DOHH2 (cell line): ENCODE measurements around the gene TICAM1.
"Not testable (repeated sequence)": the region's sequence is repeated elsewhere in the genome, so short reads cannot be mapped to it uniquely, and the experiment has no call there.

Experiments used
- EZH2phosphoT487 ChIP-seq: fragments of 200-600 bp; sonication (generic); IDR thresholded peaks from 2 replicates; pipeline ENCODE4 v1.6.1; 2017; ENCODE audit warnings: borderline replicate concordance, mild to moderate bottlenecking, antibody characterized with exemption, low read length, moderate library complexity, mixed read lengths
- TF ChIP-seq, protein P1 (sequence below): fragments of 200-600 bp; sonication (generic); IDR thresholded peaks from one replicate; pipeline ENCODE4 v1.5.1; 2014; ENCODE audit warnings: antibody characterized with exemption, mild to moderate bottlenecking, low read depth, low read length; ENCODE audit not compliant: poor library complexity, severe bottlenecking

DNA sequence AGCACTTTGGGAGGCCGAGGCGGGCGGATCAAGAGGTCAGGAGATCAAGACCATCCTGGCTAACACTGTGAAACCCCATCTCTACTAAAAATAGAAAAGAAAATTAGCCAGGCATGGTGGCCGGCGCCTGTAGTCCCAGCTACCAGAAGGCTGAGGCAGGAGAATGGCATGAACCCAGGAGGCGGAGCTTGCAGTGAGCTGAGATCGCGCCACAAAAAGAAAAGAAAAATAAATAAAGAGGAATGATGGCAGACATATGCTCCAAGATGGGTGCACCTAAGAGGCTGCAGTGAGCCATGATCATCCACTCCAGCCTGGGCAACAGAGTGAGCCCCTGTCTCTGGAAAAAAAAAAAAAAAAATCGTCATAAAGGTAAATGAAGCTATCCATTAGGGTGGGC is 14.5 kb upstream of the TICAM1 start:
- TF ChIP-seq, protein P1, sequence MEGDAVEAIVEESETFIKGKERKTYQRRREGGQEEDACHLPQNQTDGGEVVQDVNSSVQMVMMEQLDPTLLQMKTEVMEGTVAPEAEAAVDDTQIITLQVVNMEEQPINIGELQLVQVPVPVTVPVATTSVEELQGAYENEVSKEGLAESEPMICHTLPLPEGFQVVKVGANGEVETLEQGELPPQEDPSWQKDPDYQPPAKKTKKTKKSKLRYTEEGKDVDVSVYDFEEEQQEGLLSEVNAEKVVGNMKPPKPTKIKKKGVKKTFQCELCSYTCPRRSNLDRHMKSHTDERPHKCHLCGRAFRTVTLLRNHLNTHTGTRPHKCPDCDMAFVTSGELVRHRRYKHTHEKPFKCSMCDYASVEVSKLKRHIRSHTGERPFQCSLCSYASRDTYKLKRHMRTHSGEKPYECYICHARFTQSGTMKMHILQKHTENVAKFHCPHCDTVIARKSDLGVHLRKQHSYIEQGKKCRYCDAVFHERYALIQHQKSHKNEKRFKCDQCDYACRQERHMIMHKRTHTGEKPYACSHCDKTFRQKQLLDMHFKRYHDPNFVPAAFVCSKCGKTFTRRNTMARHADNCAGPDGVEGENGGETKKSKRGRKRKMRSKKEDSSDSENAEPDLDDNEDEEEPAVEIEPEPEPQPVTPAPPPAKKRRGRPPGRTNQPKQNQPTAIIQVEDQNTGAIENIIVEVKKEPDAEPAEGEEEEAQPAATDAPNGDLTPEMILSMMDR, result not testable (repeated sequence)
- TF ChIP-seq EZH2phosphoT487, result not testable (repeated sequence)
